HCT116 (cell line): ENCODE results near the gene USPL1. TPM values are rescaled to one million over a fixed set of nuclear protein-coding genes. Genes with fewer than 3 reads are reported as not detected.

Experiments
- ATAC-seq: fragments of 200-7000 bp; cut with Tn5 transposase; 2 replicates; pipeline ENCODE4 v1.9.1; 2020; ENCODE audit warnings: mild to moderate bottlenecking, moderate library complexity
- BruUV-seq: library from RNA; stranded (reverse); fragments of 400-500 nt; replicated peaks from 2 replicates; lab custom pipeline; 2021; lab: Mats Ljungman, UMichigan
- CTCF ChIA-PET: fragments of 300-600 bp; sonication (Branson Sonifier 250); formaldehyde crosslinking; loops from one replicate; lab custom pipeline; 2021; ENCODE audit warnings: antibody characterized with exemption; lab: Charles Lee
- POLR2A ChIA-PET: fragments of 300-600, 350-600 bp; sonication (Branson Sonifier 250); formaldehyde crosslinking; loops from one replicate; lab custom pipeline; 2021; ENCODE audit warnings: antibody characterized with exemption; lab: Charles Lee
- RAD21 ChIA-PET, 2 experiments: fragments of 300-600 bp; sonication (Branson Sonifier 250); formaldehyde crosslinking; loops; one replicate each; lab custom pipeline; 2023; ENCODE audit warnings: low total read pairs in 2 of 2; ENCODE audit not compliant: uncharacterized antibody in 2 of 2, unreplicated experiment in 2 of 2, low non-redundant PET in 1 of 2; lab: Charles Lee
- DNase-seq: peaks from one replicate; pipeline ENCODE4 v3.0.0-alpha.2; 2010; ENCODE audit warnings: low read depth, low spot score
- H2AFZ ChIP-seq: fragments of 200-600 bp; shearing (Covaris generic), sonication (generic); 2 replicates; pipeline ENCODE4 v1.6.1; 2017; ENCODE audit warnings: low read depth, mixed run types, mixed read lengths, antibody characterized with exemption, low read length; ENCODE audit not compliant: poor library complexity, severe bottlenecking
- H3K27ac ChIP-seq: 2 replicates; pipeline ENCODE4 v1.5.1; 2012; ENCODE audit warnings: low read depth, low read length
- H3K27me3 ChIP-seq: fragments of 200-600 bp; sonication (generic); 2 replicates; pipeline ENCODE4 v1.6.1; 2016; ENCODE audit warnings: mixed run types, low read length, mixed read lengths; ENCODE audit not compliant: insufficient read depth
- H3K36me3 ChIP-seq, 2 experiments: fragments of 200-500 bp in 1 of 2; fragments of 200-600 bp in 1 of 2; sonication (Bioruptor generic) in 1 of 2; sonication (generic) in 1 of 2; 2 replicates each; pipeline versions ENCODE4 v1.5.1 to v1.6.1; 2014 to 2016; ENCODE audit warnings: low read length in 2 of 2, inconsistent platforms in 1 of 2, mixed read lengths in 1 of 2, mixed run types in 1 of 2; ENCODE audit not compliant: insufficient read depth in 2 of 2, control insufficient read depth in 1 of 2
- H3K4me1 ChIP-seq, 2 experiments: fragments of 200-600 bp in 1 of 2; sonication (generic) in 1 of 2; 2 replicates each; pipeline versions ENCODE4 v1.5.1 to v1.6.1; 2012 to 2017; ENCODE audit warnings: low read length in 2 of 2, inconsistent platforms in 1 of 2, mild to moderate bottlenecking in 1 of 2, mixed read lengths in 1 of 2, mixed run types in 1 of 2, moderate library complexity in 1 of 2; ENCODE audit not compliant: insufficient read depth in 2 of 2, control insufficient read depth in 1 of 2
- H3K4me2 ChIP-seq: fragments of 200-600 bp; sonication (generic); 2 replicates; pipeline ENCODE4 v1.6.1; 2017; ENCODE audit warnings: mixed run types, low read length, mixed read lengths
- H3K4me3 ChIP-seq, 2 experiments: fragments of 200-600 bp in 1 of 2; sonication (generic) in 1 of 2; replicated peaks in 1 of 2; 2 replicates each; pipeline ENCODE4 v1.5.1; 2011 to 2016; ENCODE audit warnings: low read length in 2 of 2, control low read depth in 1 of 2, low read depth in 1 of 2, mild to moderate bottlenecking in 1 of 2, mixed read lengths in 1 of 2, mixed run types in 1 of 2
- H3K79me2 ChIP-seq: fragments of 200-600 bp; sonication (generic); 2 replicates; pipeline ENCODE4 v1.6.1; 2017; ENCODE audit warnings: mild to moderate bottlenecking, mixed run types, low read length, moderate library complexity, mixed read lengths; ENCODE audit not compliant: insufficient read depth
- H3K9ac ChIP-seq: fragments of 200-600 bp; sonication (generic); 2 replicates; pipeline ENCODE4 v1.6.1; 2016; ENCODE audit warnings: low read length, mixed read lengths
- H3K9me2 ChIP-seq: fragments of 200-600 bp; sonication (generic), shearing (Covaris generic); 2 replicates; pipeline ENCODE4 v1.6.1; 2017; ENCODE audit warnings: mixed run types, mild to moderate bottlenecking, moderate library complexity; ENCODE audit not compliant: insufficient read depth
- H3K9me3 ChIP-seq, 2 experiments: fragments of 200-500 bp in 1 of 2; fragments of 200-600 bp in 1 of 2; sonication (Bioruptor generic) in 1 of 2; sonication (generic) in 1 of 2; 2 replicates each; pipeline ENCODE4 v1.6.1; 2014 to 2017; ENCODE audit warnings: low read length in 2 of 2, mixed read lengths in 2 of 2, inconsistent platforms in 1 of 2, low read depth in 1 of 2, mild to moderate bottlenecking in 1 of 2, mixed run types in 1 of 2, moderate library complexity in 1 of 2; ENCODE audit not compliant: control insufficient read depth in 1 of 2, insufficient read depth in 1 of 2
- H4K20me1 ChIP-seq: fragments of 200-600 bp; sonication (generic), shearing (Covaris generic); 2 replicates; pipeline ENCODE4 v1.6.1; 2017; ENCODE audit warnings: mixed run types, mild to moderate bottlenecking, moderate library complexity; ENCODE audit not compliant: insufficient read depth
- CEBPB ChIP-seq: IDR thresholded peaks from 2 replicates; pipeline ENCODE4 v1.6.1; 2012; ENCODE audit warnings: low read depth
- ELF1 ChIP-seq: IDR thresholded peaks from 2 replicates; pipeline ENCODE4 v1.6.1; 2012; ENCODE audit warnings: low read depth, borderline replicate concordance
- EZH2 ChIP-seq: fragments of 200-600 bp; sonication (generic); IDR thresholded peaks from 2 replicates; pipeline ENCODE4 v1.6.1; 2017; ENCODE audit warnings: antibody characterized with exemption, mixed run types
- EZH2phosphoT487 ChIP-seq: fragments of 200-600 bp; IDR thresholded peaks from 2 replicates; pipeline ENCODE4 v1.6.1; 2018; ENCODE audit warnings: antibody characterized with exemption, borderline replicate concordance
- JUND ChIP-seq: IDR thresholded peaks from 2 replicates; pipeline ENCODE4 v1.6.1; 2012
- POLR2AphosphoS5 ChIP-seq: IDR thresholded peaks from 2 replicates; pipeline ENCODE4 v1.6.1; 2011; ENCODE audit warnings: mild to moderate bottlenecking, low read depth, low read length, moderate library complexity
- SIN3A ChIP-seq: IDR thresholded peaks from 2 replicates; pipeline ENCODE4 v1.6.1; 2012; ENCODE audit warnings: low read depth
- SRF ChIP-seq: IDR thresholded peaks from 2 replicates; pipeline ENCODE4 v1.6.1; 2012; ENCODE audit warnings: low read depth
- YY1 ChIP-seq: IDR thresholded peaks from 2 replicates; pipeline ENCODE4 v1.6.1; 2011; ENCODE audit warnings: low read length, low read depth, moderate library complexity, mild to moderate bottlenecking; ENCODE audit not compliant: insufficient replicate concordance; ENCODE audit errors: extremely low read depth
- ZNF274 ChIP-seq: fragments of 200-500 bp; sonication (Bioruptor generic); IDR thresholded peaks from 2 replicates; pipeline ENCODE4 v1.6.1; 2014; ENCODE audit warnings: mild to moderate bottlenecking, low read depth, low read length, inconsistent platforms
- intact Hi-C: fragments of 100-400 bp; cut with micrococcal nuclease; formaldehyde crosslinking; loops from 2 replicates; pipeline ENCODE4 v1.10.0; 2022
- total RNA-seq: library from RNA; stranded (reverse); gene quantifications from one replicate; pipeline ENCODE4 v1.2.1, GENCODE V29; 2021; ENCODE audit not compliant: unreplicated experiment
- TF ChIP-seq, protein P1 (sequence below): IDR thresholded peaks from 2 replicates; pipeline ENCODE4 v1.6.1; 2012
- TF ChIP-seq, protein P2 (sequence below): IDR thresholded peaks from 2 replicates; pipeline ENCODE4 v1.6.1; 2011; ENCODE audit warnings: mild to moderate bottlenecking, low read length, moderate library complexity; ENCODE audit not compliant: insufficient replicate concordance; ENCODE audit errors: extremely low read depth
- TF ChIP-seq, protein P3 (sequence below), 3 experiments: fragments of 200-600 bp in 1 of 3; sonication (generic) in 1 of 3; IDR thresholded peaks in 2 of 3; conservative IDR thresholded peaks in 1 of 3; 2 replicates each; pipeline ENCODE4 v1.5.1; 2012 to 2017; ENCODE audit warnings: low read depth in 2 of 3, low read length in 2 of 3, antibody characterized with exemption in 1 of 3, borderline replicate concordance in 1 of 3, control low read depth in 1 of 3, mild to moderate bottlenecking in 1 of 3, mixed read lengths in 1 of 3, mixed run types in 1 of 3, moderate library complexity in 1 of 3; ENCODE audit not compliant: insufficient read depth in 1 of 3
- TF ChIP-seq, protein P4 (sequence below): IDR thresholded peaks from 2 replicates; pipeline ENCODE4 v1.6.1; 2012

The USPL1 gene
- total RNA-seq, 1 experiment from 2014 or later: 19.7 TPM

DNA sequence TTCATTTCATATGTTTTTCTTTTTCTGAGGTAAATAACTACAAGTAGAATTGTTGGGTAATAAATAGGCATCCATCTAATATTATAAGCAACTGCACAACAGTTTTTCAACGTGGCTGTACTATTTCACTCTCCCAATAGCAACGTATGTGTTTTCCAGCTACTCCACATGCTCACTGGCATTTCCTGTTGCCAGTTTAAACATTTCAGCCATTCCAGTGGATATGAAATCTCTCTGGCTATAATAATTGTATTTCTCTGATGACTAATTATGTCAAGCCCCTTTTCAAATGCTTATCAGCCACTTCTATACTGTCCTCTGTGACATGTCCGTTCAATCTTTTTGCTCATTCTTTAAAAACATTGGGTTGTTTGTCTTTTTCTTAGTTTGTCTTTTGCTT lies 90.8 kb downstream of the USPL1 start:
- intact Hi-C loops: no loop called here
- POLR2A ChIA-PET: no interaction called here
- H3K36me3 ChIP-seq: no peaks in the 10 kb centered on the region

More for the DNA sequence above, 90.8 kb downstream of the USPL1 start:
- H2AFZ ChIP-seq: no peak overlapping the region
- no peak overlapping the region for H3K27ac ChIP-seq
- H3K4me3 ChIP-seq: no peak overlapping the region
- 0 out of 4 replicates have a peak, but pooled peaks cover 0 to 4% of the 10 kb centered on the region in 2 experiments for H3K4me1 ChIP-seq
- ChIA-PET RAD21 (no interaction called here), CTCF (no interaction called here)
- no peak for DNase-seq
- no peaks in the 10 kb centered on the region for H3K9me3 ChIP-seq
- H3K79me2 ChIP-seq: no peaks in the 10 kb centered on the region
- no peak for ATAC-seq
- no peaks in the 10 kb centered on the region for H3K27me3 ChIP-seq
- TF ChIP-seq JUND (no peak), POLR2AphosphoS5 (no peak), ZNF274 (no peak), YY1 (no peak), SRF (no peak), ELF1 (no peak), EZH2 (no peak), CEBPB (no peak), EZH2phosphoT487 (no peak), SIN3A (no peak)
- TF ChIP-seq, protein P1, sequence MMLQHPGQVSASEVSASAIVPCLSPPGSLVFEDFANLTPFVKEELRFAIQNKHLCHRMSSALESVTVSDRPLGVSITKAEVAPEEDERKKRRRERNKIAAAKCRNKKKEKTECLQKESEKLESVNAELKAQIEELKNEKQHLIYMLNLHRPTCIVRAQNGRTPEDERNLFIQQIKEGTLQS: no peak
- TF ChIP-seq, protein P2, sequence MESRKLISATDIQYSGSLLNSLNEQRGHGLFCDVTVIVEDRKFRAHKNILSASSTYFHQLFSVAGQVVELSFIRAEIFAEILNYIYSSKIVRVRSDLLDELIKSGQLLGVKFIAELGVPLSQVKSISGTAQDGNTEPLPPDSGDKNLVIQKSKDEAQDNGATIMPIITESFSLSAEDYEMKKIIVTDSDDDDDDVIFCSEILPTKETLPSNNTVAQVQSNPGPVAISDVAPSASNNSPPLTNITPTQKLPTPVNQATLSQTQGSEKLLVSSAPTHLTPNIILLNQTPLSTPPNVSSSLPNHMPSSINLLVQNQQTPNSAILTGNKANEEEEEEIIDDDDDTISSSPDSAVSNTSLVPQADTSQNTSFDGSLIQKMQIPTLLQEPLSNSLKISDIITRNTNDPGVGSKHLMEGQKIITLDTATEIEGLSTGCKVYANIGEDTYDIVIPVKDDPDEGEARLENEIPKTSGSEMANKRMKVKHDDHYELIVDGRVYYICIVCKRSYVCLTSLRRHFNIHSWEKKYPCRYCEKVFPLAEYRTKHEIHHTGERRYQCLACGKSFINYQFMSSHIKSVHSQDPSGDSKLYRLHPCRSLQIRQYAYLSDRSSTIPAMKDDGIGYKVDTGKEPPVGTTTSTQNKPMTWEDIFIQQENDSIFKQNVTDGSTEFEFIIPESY: no peak
- TF ChIP-seq, protein P3, sequence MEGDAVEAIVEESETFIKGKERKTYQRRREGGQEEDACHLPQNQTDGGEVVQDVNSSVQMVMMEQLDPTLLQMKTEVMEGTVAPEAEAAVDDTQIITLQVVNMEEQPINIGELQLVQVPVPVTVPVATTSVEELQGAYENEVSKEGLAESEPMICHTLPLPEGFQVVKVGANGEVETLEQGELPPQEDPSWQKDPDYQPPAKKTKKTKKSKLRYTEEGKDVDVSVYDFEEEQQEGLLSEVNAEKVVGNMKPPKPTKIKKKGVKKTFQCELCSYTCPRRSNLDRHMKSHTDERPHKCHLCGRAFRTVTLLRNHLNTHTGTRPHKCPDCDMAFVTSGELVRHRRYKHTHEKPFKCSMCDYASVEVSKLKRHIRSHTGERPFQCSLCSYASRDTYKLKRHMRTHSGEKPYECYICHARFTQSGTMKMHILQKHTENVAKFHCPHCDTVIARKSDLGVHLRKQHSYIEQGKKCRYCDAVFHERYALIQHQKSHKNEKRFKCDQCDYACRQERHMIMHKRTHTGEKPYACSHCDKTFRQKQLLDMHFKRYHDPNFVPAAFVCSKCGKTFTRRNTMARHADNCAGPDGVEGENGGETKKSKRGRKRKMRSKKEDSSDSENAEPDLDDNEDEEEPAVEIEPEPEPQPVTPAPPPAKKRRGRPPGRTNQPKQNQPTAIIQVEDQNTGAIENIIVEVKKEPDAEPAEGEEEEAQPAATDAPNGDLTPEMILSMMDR (IDR thresholded peaks at IDR 0.05 in 2 of 3, conservative IDR thresholded peaks at IDR 0.05 in 1 of 3; ENCODE audit: borderline replicate concordance in 1 of 3, insufficient read depth in 1 of 3, low read depth in 2 of 3, low read length in 2 of 3): no peak
- TF ChIP-seq, protein P4, sequence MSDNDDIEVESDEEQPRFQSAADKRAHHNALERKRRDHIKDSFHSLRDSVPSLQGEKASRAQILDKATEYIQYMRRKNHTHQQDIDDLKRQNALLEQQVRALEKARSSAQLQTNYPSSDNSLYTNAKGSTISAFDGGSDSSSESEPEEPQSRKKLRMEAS: no peak
- no peak overlapping the region for H3K9ac ChIP-seq
- BruUV-seq: no TSS peak
- no peaks in the 10 kb centered on the region for H3K9me2 ChIP-seq
- H4K20me1 ChIP-seq: no peaks in the 10 kb centered on the region
- no peak overlapping the region for H3K4me2 ChIP-seq

Other genes starting within 250 kb of the USPL1 start
- 0.15 TPM for gene UBE2L5, start 195.4 kb upstream of the USPL1 start, total RNA-seq
- gene HMGB1, start 152.0 kb upstream of the USPL1 start, total RNA-seq: 678 TPM
- gene ALOX5AP, start 117.6 kb downstream of the USPL1 start, total RNA-seq: not detected